Measurements from ENCODE around the gene RFNG. TPM values are rescaled to one million over a fixed set of nuclear protein-coding genes. Genes with fewer than 3 reads are reported as not detected.

Gene RFNG
- polyA plus RNA-seq, 2 of the 4 experiments (the other 2 are of a cell fraction), result 8.4 to 25.7 TPM

GRCh38 chr17:82055965-82056728, 4.5 kb upstream of the RFNG start:
- peaks cover 9% of the 10 kb centered on the region; the same call in 2 of the 3 replicates for H3K4me1 ChIP-seq
- no peak overlapping the region for H3K4me2 ChIP-seq
- WGBS (ENCODE audit: missing lambda C conversion rate), result 91% methylated on average over 24 of the region's 28 CpGs
- H3K4me3 ChIP-seq, result no peak overlapping the region
- ATAC-seq (no peak), FAIRE-seq (no peak), DNase-seq (ENCODE audit: low read depth in 1 of 2, low spot score in 1 of 2) (no peak)
- H3K9me3 ChIP-seq, result no peaks in the 10 kb centered on the region
- no peak overlapping the region for H3K27ac ChIP-seq
- TF ChIP-seq CHD2 (IDR thresholded peaks at IDR 0.05; ENCODE audit: low read length, partially characterized antibody) (no peak), JUN (IDR thresholded peaks at IDR 0.05) (peak in 1 of 2 experiments; percentile 13; a peak in 1 of 5 replicates), TFCP2L1 (CRISPR knock-in tag; IDR thresholded peaks at IDR 0.05) (no peak), POLR2A (IDR thresholded peaks at IDR 0.05; ENCODE audit: low read length) (no peak)
- TF ChIP-seq, protein P1, sequence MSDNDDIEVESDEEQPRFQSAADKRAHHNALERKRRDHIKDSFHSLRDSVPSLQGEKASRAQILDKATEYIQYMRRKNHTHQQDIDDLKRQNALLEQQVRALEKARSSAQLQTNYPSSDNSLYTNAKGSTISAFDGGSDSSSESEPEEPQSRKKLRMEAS (IDR thresholded peaks at IDR 0.05), result no peak
- CTCF ChIA-PET, result interaction anchor here (0.8 to 21.7 kb wide), 7 partner anchors 9 to 98 kb away, joined by 3 to 191 read pairs (median 6); partner anchors contain the start of genes DCXR, DUS1L and RAC3
- POLR2A ChIA-PET, result interaction anchor here (1.0 kb wide), 1 partner anchor 19 kb away, joined by 4 read pairs; the partner anchor contains the start of gene DCXR

DNA sequence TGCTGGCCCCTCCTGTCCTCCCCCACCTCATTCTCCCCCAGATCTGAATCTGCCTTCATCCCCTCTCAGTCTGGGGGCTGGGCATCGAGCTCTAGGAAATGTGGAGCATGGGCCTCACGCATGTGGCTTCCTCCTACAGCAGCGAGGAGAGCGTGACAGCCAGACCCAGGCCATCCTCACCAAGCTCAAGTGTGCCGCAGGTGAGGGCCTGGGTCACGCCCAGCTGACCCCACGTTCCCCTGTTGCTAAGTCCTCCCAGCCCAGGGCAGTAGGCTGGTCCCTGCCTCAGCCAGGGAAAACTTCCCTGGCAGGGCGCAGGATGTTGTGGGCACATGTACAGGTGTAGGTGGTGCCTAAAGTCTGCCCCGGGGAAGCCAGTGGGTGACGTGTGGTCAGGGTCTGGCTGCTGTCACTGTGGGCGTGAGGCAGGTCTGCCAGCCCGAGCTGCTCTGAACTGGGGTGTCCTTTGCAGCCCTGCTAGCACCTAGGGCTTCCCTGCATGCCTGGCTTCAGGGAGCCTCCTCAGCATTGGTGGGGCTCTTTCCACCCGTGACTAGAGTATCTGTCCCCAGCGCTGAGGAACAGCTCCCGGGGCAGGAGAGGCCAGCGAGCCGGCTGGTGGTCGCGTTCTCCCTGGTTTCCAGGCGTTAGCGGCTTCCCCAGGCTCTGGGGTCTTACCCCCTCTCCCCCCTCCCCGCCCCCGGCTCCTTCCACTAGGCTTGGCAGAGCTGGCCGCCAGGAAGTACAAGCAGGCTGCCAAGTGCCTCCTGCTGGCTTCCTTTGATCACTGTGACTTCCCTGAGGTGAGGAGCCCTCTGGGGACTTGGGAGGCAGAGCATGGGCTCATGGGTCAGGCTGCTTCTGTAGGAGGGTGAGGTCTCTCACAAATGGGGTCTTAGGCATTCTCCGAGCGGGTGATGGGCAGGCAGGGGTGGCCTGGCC, 3.7 kb upstream of the RFNG start:
- Histone ChIP-seq H3K4me3 (no peak overlapping the region), H3K4me1 (peaks cover 16% of the 10 kb centered on the region; the same call in 2 of the 3 replicates), H3K27ac (no peak overlapping the region), H3K9me3 (no peaks in the 10 kb centered on the region), H3K4me2 (no peak overlapping the region)
- FAIRE-seq (no peak), DNase-seq (ENCODE audit: low read depth in 1 of 2, low spot score in 1 of 2) (no peak), ATAC-seq (no peak)
- ChIA-PET CTCF (interaction anchor here (1.2 to 21.7 kb wide), 5 partner anchors 10 to 99 kb away, joined by 3 to 191 read pairs (median 24); partner anchors contain the start of genes DCXR, DUS1L and RAC3), POLR2A (interaction anchor here (1.0 kb wide), 1 partner anchor 18 kb away, joined by 4 read pairs; the partner anchor contains the start of gene DCXR)
- no peak for TF ChIP-seq KDM1A (IDR thresholded peaks at IDR 0.05; ENCODE audit: low read depth)
- TF ChIP-seq NFE2L2 (conservative IDR thresholded peaks at IDR 0.05; ENCODE audit: low read length), result no peak
- no peak for TF ChIP-seq NPAS2 (CRISPR knock-in tag; IDR thresholded peaks at IDR 0.05; ENCODE audit: borderline replicate concordance)
- TF ChIP-seq CBX8 (IDR thresholded peaks at IDR 0.05), result no peak
- TF ChIP-seq, protein P2, sequence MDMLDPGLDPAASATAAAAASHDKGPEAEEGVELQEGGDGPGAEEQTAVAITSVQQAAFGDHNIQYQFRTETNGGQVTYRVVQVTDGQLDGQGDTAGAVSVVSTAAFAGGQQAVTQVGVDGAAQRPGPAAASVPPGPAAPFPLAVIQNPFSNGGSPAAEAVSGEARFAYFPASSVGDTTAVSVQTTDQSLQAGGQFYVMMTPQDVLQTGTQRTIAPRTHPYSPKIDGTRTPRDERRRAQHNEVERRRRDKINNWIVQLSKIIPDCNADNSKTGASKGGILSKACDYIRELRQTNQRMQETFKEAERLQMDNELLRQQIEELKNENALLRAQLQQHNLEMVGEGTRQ (IDR thresholded peaks at IDR 0.05), result no peak
- no peak for TF ChIP-seq BHLHE40 (IDR thresholded peaks at IDR 0.05; ENCODE audit: low read depth, low read length)
- TF ChIP-seq JUN (IDR thresholded peaks at IDR 0.05), result no peak
- TF ChIP-seq HEYL (CRISPR knock-in tag; IDR thresholded peaks at IDR 0.05), result no peak
- TF ChIP-seq RNF2 (IDR thresholded peaks at IDR 0.05; ENCODE audit: borderline replicate concordance, low read depth), result no peak
- no peak for TF ChIP-seq EP300 (IDR thresholded peaks at IDR 0.05)
- no peak for TF ChIP-seq RARB (CRISPR knock-in tag; IDR thresholded peaks at IDR 0.05)
- TF ChIP-seq FOSB (CRISPR knock-in tag; IDR thresholded peaks at IDR 0.05), result no peak
- no peak for TF ChIP-seq CHD2 (IDR thresholded peaks at IDR 0.05; ENCODE audit: low read length, partially characterized antibody)
- TF ChIP-seq EHF (CRISPR knock-in tag; IDR thresholded peaks at IDR 0.05), result no peak
- no peak for TF ChIP-seq E2F6 (IDR thresholded peaks at IDR 0.05; ENCODE audit: borderline replicate concordance, low read depth)
- 93% methylated on average over 20 of the region's 26 CpGs for WGBS (ENCODE audit: missing lambda C conversion rate)

DNA sequence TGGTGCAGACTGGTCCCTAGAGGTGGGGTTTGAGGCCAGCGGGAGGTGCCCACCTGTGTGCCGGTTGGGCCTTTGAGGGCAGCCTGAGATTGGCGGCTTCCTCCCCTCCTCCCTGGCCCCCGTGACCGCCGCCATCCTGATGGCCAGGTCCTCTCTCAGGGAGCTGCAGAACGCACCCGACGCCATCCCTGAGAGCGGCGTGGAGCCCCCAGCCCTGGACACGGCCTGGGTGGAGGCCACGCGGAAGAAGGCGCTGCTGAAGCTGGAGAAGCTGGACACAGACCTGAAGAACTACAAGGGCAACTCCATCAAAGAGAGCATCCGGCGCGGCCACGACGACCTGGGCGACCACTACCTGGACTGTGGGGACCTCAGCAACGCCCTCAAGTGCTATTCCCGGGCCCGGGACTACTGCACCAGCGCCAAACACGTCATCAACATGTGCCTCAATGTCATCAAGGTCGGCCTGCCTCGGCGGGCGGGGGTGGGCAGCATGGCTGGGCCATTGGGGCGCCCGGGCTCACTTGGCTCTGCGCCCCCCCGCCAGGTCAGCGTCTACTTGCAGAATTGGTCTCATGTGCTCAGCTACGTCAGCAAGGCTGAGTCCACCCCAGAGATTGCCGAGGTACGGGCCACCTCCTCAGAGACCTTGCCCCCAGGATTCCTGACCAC, 2.9 kb upstream of the RFNG start:
- no peak for TF ChIP-seq MAFK (IDR thresholded peaks at IDR 0.05; ENCODE audit: partially characterized antibody)
- peak in 1 of 2 experiments; percentile 13; a peak in 1 of 5 replicates for TF ChIP-seq JUN (IDR thresholded peaks at IDR 0.05)
- Histone ChIP-seq H3K9me3 (no peaks in the 10 kb centered on the region), H3K4me3 (no peak overlapping the region), H3K4me1 (peaks cover 16% of the 10 kb centered on the region; the same call in 2 of the 3 replicates), H3K27ac (no peak overlapping the region), H3K4me2 (no peak overlapping the region)
- WGBS (ENCODE audit: missing lambda C conversion rate), result 95% methylated on average over 32 of the region's 38 CpGs
- ATAC-seq, result no peak
- FAIRE-seq, result no peak
- ChIA-PET POLR2A (interaction anchor here (0.9 kb wide), 1 partner anchor 17 kb away, joined by 3 read pairs; the partner anchor contains the start of gene DCXR), CTCF (interaction anchor here (1.5 to 21.7 kb wide), 4 partner anchors 11 to 94 kb away, joined by 6 to 191 read pairs (median 26); partner anchors contain the start of genes DCXR, DUS1L and RAC3)
- no peak for DNase-seq (ENCODE audit: low read depth in 1 of 2, low spot score in 1 of 2)

All from A549 (cell line).